ENCODE measurements around the gene PTPRE. TPM values are rescaled to one million over a fixed set of nuclear protein-coding genes. Genes with fewer than 3 reads are reported as not detected.

Gene PTPRE
- total and polyA plus RNA-seq, 8 donors, result 1.0 to 7.1 (median 2.1) TPM

DNA sequence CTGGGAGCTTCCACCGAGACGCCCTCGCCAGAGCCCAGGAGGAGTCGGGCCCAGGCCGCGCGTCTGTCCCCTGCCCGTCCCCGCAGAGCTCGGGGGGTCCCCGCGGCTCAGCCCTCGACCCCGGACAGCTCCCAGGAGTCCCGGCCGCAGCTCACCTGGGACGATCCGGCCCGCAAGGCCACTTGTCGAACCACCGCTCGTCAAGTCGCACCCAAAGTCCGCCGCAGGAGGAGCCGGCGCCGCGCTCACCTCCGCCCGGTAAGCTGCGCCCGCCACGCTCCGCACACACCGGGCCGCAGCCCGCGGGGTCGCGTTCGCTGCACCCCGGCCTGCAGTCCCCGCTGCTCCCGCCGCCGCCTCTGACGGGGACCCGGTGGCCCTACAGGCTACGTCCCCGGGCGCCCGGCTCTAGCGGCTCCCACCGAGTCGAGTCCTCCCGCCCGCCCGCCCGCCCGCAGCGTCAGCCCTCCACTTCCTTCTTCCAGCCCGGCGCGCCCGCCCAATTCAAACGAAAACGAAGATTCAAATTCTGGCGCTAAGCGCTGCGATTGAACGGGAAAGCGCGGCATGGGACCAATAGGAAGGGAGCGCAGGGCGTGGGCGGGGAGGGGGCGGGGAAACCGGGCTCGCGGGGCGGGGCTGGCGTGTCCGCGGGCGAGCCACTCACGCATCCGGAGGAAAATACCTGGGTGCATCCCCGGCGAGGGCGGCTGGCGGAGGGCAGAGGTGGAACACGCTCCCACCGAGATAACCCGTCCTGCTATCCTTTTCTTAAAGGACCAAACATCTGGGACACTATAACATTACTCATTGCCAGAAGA is 219.3 kb downstream of the PTPRE start, which contains the start of gene MKI67:
TSS of gene MKI67 (minus strand) at position 480 of the 821 bp plus-strand sequence. CDS start 756 bp downstream, outside the sequence.
- FAIRE-seq (no peak), ATAC-seq (peak; percentile 97 to 98 (median 98)), DNase-seq (peak; percentile 65 to 84 (median 78))
- Histone ChIP-seq H3K36me3 (no peaks in the 10 kb centered on the region), H3K4me3 (peak within 1 kb of the TSS; percentile 24 to 78 (median 42)), H3K27me3 (peaks cover 0 to 28% (median 4%) of the 10 kb centered on the region in 4 donors), H3K4me1 (peaks cover 5 to 8% (median 6%) of the 10 kb centered on the region in 3 donors), H3K9me3 (no peaks in the 10 kb centered on the region), H3K27ac (no peak within 1 kb of the TSS)
- intact Hi-C loops (cut with DNase I), result no loop called here
- 1% methylated on average over 73 to 95 of the region's 95 CpGs for WGBS, 2 donors
- TF ChIP-seq CTCF (IDR thresholded peaks at IDR 0.05), result no peak

- H3K4me3 ChIP-seq, result no peak overlapping the region
- H3K27me3 ChIP-seq, result peaks cover 0 to 12% (median 3%) of the 10 kb centered on the region in 4 donors
- FAIRE-seq (no peak), ATAC-seq (no peak), DNase-seq (no peak)
- peaks cover 5 to 8% (median 6%) of the 10 kb centered on the region in 3 donors for H3K4me1 ChIP-seq
- intact Hi-C loops (cut with DNase I), result no loop called here
- 79 to 81% methylated on average over 8 of the region's 8 CpGs for WGBS, 2 donors
- no peak for TF ChIP-seq CTCF (IDR thresholded peaks at IDR 0.05)
- H3K27ac ChIP-seq, result no peak overlapping the region
- H3K9me3 ChIP-seq, result no peaks in the 10 kb centered on the region
- no peaks in the 10 kb centered on the region for H3K36me3 ChIP-seq
Measured at GRCh38 chr10:128128582-128128981, 221.7 kb downstream of the PTPRE start.

GRCh38 chr10:128130051-128130450 is 223.1 kb downstream of the PTPRE start:
- Histone ChIP-seq H3K36me3 (no peaks in the 10 kb centered on the region), H3K27ac (no peak overlapping the region), H3K27me3 (no peaks in the 10 kb centered on the region), H3K9me3 (no peaks in the 10 kb centered on the region), H3K4me1 (peaks cover 5 to 8% (median 6%) of the 10 kb centered on the region in 3 donors), H3K4me3 (no peak overlapping the region)
- no peak for ATAC-seq
- TF ChIP-seq CTCF (IDR thresholded peaks at IDR 0.05), result no peak
- FAIRE-seq, result no peak
- 71 to 75% methylated on average over 1 of the region's 1 CpG for WGBS, 2 donors
- DNase-seq, result no peak
- intact Hi-C loops (cut with DNase I), result no loop called here

Other genes starting within 250 kb of the PTPRE start
- under 1 TPM in 3 of 6 donors, not detected in 3; 0.06 to 0.22 (median 0.06) TPM for gene FOXI2, start 169.9 kb upstream of the PTPRE start, total RNA-seq
- gene FOXI2, start 169.9 kb upstream of the PTPRE start, polyA plus RNA-seq, result under 1 TPM in 1 of 2 donors, not detected in 1; 0.05 TPM
- under 1 TPM in 5 of 6 donors, not detected in 1; 0.18 to 0.84 (median 0.44) TPM for gene CLRN3, start 14.2 kb upstream of the PTPRE start, total RNA-seq
- gene CLRN3, start 14.2 kb upstream of the PTPRE start, polyA plus RNA-seq, result under 1 TPM in 1 of 2 donors, not detected in 1; 0.56 TPM
- 1 to 10 TPM in 2 of 6 donors, under 1 TPM in 4; under 0.01 to 3.1 (median 0.60) TPM for gene MKI67, start 219.3 kb downstream of the PTPRE start, total RNA-seq
- gene MKI67, start 219.3 kb downstream of the PTPRE start, polyA plus RNA-seq, result under 1 TPM; 0.02 to 0.11 TPM

Data from pancreas (tissue), 10 donors.